ENCODE measurements around the gene MEX3A.

MEX3A gene

GRCh38 chr1:156060937-156061636, 21.2 kb downstream of the MEX3A start, which contains the start of gene RAB25:
Gene RAB25, plus strand, starts transcription at chr1:156061160. Its CDS starts 241 bp downstream, at chr1:156061401.
- in situ Hi-C loops (cut with HindIII; ENCODE audit: low pct_ligation_motif_present, low sequenced_read_pairs): no loop called here
- Histone ChIP-seq H3K27me3 (replicated peaks) (no peaks in the 10 kb centered on the region), H3K36me3 (replicated peaks) (no peaks in the 10 kb centered on the region), H3K27ac (no peak within 1 kb of the TSS), H3K4me3 (ENCODE audit: low read depth, low read length) (no peak within 1 kb of the TSS)
- no peak for DNase-seq
- no peak for TF ChIP-seq CTCF (IDR thresholded peaks at IDR 0.05; ENCODE audit: low read depth, low read length, missing control alignments)

- in situ Hi-C loops (cut with HindIII; ENCODE audit: low pct_ligation_motif_present, low sequenced_read_pairs): no loop called here
- no peaks in the 10 kb centered on the region for H3K27me3 ChIP-seq (replicated peaks)
- no peak overlapping the region for H3K27ac ChIP-seq
- no peak for DNase-seq
- no peak for TF ChIP-seq CTCF (IDR thresholded peaks at IDR 0.05; ENCODE audit: low read depth, low read length, missing control alignments)
- no peaks in the 10 kb centered on the region for H3K36me3 ChIP-seq (replicated peaks)
- no peak overlapping the region for H3K4me3 ChIP-seq (ENCODE audit: low read depth, low read length)
These were observed 25.9 kb downstream of the MEX3A start for GRCh38 chr1:156056326-156056849.

GRCh38 chr1:156055281-156056048, 26.8 kb downstream of the MEX3A start:
- in situ Hi-C loops (cut with HindIII; ENCODE audit: low pct_ligation_motif_present, low sequenced_read_pairs): no loop called here
- Histone ChIP-seq H3K27ac (peak overlapping the region; percentile 1), H3K36me3 (replicated peaks) (no peaks in the 10 kb centered on the region), H3K4me3 (ENCODE audit: low read depth, low read length) (peak overlapping the region; percentile 98), H3K27me3 (replicated peaks) (no peaks in the 10 kb centered on the region)
- no peak for TF ChIP-seq CTCF (IDR thresholded peaks at IDR 0.05; ENCODE audit: low read depth, low read length, missing control alignments)
- DNase-seq: no peak

GRCh38 chr1:156054500-156055280, 27.6 kb downstream of the MEX3A start, which contains the start of gene LAMTOR2:
Gene LAMTOR2, plus strand, starts transcription at chr1:156054782. Its CDS starts 108 bp downstream, at chr1:156054890.
- Histone ChIP-seq H3K36me3 (replicated peaks) (peaks cover 6% of the 10 kb centered on the region), H3K27me3 (replicated peaks) (no peaks in the 10 kb centered on the region), H3K27ac (peak within 1 kb of the TSS; percentile 80), H3K4me3 (ENCODE audit: low read depth, low read length) (peak within 1 kb of the TSS; percentile 98)
- peak; percentile 98 for DNase-seq
- TF ChIP-seq CTCF (IDR thresholded peaks at IDR 0.05; ENCODE audit: low read depth, low read length, missing control alignments): no peak
- in situ Hi-C loops (cut with HindIII; ENCODE audit: low pct_ligation_motif_present, low sequenced_read_pairs): no loop called here

GRCh38 chr1:156053768-156054499, 28.3 kb downstream of the MEX3A start, which contains the start of gene UBQLN4:
Gene UBQLN4, minus strand, starts transcription at chr1:156053798. Its CDS starts 97 bp downstream, at chr1:156053701.
- Histone ChIP-seq H3K36me3 (replicated peaks) (peaks cover 7% of the 10 kb centered on the region), H3K27me3 (replicated peaks) (no peaks in the 10 kb centered on the region), H3K4me3 (ENCODE audit: low read depth, low read length) (peak within 1 kb of the TSS; percentile 98), H3K27ac (peak within 1 kb of the TSS; percentile 80)
- in situ Hi-C loops (cut with HindIII; ENCODE audit: low pct_ligation_motif_present, low sequenced_read_pairs): no loop called here
- TF ChIP-seq CTCF (IDR thresholded peaks at IDR 0.05; ENCODE audit: low read depth, low read length, missing control alignments): peak; percentile 53
- peak; percentile 68 for DNase-seq
